Trophoblast cell (in vitro differentiated cells and primary cell): ENCODE results near the gene NSG2.

Experiments
- DNase-seq, 2 donors: peaks; one replicate each; pipeline ENCODE4 v3.0.0-alpha.2; 2016
- H2AFZ ChIP-seq: 2 replicates; pipeline ENCODE4 v1.6.1; 2013; ENCODE audit warnings: low read length, moderate library complexity, mild to moderate bottlenecking; ENCODE audit not compliant: insufficient read depth, poor library complexity
- H2AK5ac ChIP-seq: 2 replicates; pipeline ENCODE4 v1.6.1; 2013; ENCODE audit warnings: mild to moderate bottlenecking, low read length
- H2BK120ac ChIP-seq: 2 replicates; pipeline ENCODE4 v1.6.1; 2013; ENCODE audit warnings: low read length, mild to moderate bottlenecking, moderate library complexity; ENCODE audit not compliant: insufficient read depth, poor library complexity
- H2BK12ac ChIP-seq: 2 replicates; pipeline ENCODE4 v1.6.1; 2013; ENCODE audit warnings: mild to moderate bottlenecking, low read length, moderate library complexity
- H2BK5ac ChIP-seq: 2 replicates; pipeline ENCODE4 v1.6.1; 2013; ENCODE audit warnings: low read length, low read depth, moderate library complexity, mild to moderate bottlenecking; ENCODE audit not compliant: poor library complexity
- H3K14ac ChIP-seq: 2 replicates; pipeline ENCODE4 v1.6.1; 2013; ENCODE audit warnings: mild to moderate bottlenecking, low read length
- H3K18ac ChIP-seq: 2 replicates; pipeline ENCODE4 v1.6.1; 2013; ENCODE audit warnings: mild to moderate bottlenecking, low read length
- H3K23ac ChIP-seq: 2 replicates; pipeline ENCODE4 v1.6.1; 2013; ENCODE audit warnings: low read length
- H3K27ac ChIP-seq: 2 replicates; pipeline ENCODE4 v1.5.1; 2013; ENCODE audit warnings: low read depth, mild to moderate bottlenecking, inconsistent platforms, low read length, moderate library complexity
- H3K27me3 ChIP-seq: 2 replicates; pipeline ENCODE4 v1.6.1; 2013; ENCODE audit warnings: inconsistent platforms, mild to moderate bottlenecking, low read length, moderate library complexity; ENCODE audit not compliant: insufficient read depth
- H3K36me3 ChIP-seq, 2 experiments: 1 replicate in 1 of 2; 2 replicates in 1 of 2; pipeline ENCODE4 v1.6.1; 2013; ENCODE audit warnings: low read length in 2 of 2, mild to moderate bottlenecking in 2 of 2, moderate library complexity in 1 of 2; ENCODE audit not compliant: insufficient read depth in 2 of 2, control insufficient read depth in 1 of 2
- H3K4ac ChIP-seq: 2 replicates; pipeline ENCODE4 v1.6.1; 2013; ENCODE audit warnings: low read depth, mild to moderate bottlenecking, low read length, moderate library complexity
- H3K4me1 ChIP-seq, 2 experiments: 1 replicate in 1 of 2; 2 replicates in 1 of 2; pipeline ENCODE4 v1.6.1; 2013; ENCODE audit warnings: low read length in 2 of 2, mild to moderate bottlenecking in 2 of 2, moderate library complexity in 1 of 2; ENCODE audit not compliant: insufficient read depth in 2 of 2, control insufficient read depth in 1 of 2
- H3K4me2 ChIP-seq: 2 replicates; pipeline ENCODE4 v1.6.1; 2013; ENCODE audit warnings: inconsistent platforms, mild to moderate bottlenecking, low read length, moderate library complexity
- H3K4me3 ChIP-seq: 2 replicates; pipeline ENCODE4 v1.5.1; 2013; ENCODE audit warnings: mild to moderate bottlenecking, low read depth, low read length, inconsistent platforms
- H3K79me1 ChIP-seq: one replicate; pipeline ENCODE4 v1.6.1; 2013; ENCODE audit warnings: low read length
- H3K79me2 ChIP-seq: 2 replicates; pipeline ENCODE4 v1.6.1; 2013; ENCODE audit warnings: low read length, mild to moderate bottlenecking; ENCODE audit not compliant: control insufficient read depth, insufficient read depth, poor library complexity
- H3K9ac ChIP-seq: 2 replicates; pipeline ENCODE4 v1.6.1; 2013; ENCODE audit warnings: mild to moderate bottlenecking, low read length
- H3K9me3 ChIP-seq: 2 replicates; pipeline ENCODE4 v1.6.1; 2013; ENCODE audit warnings: low read depth, mild to moderate bottlenecking, control low read depth, inconsistent platforms, low read length; ENCODE audit not compliant: insufficient read depth
- H4K12ac ChIP-seq: 2 replicates; pipeline ENCODE4 v1.6.1; 2013; ENCODE audit warnings: low read depth, mild to moderate bottlenecking, low read length, moderate library complexity
- H4K8ac ChIP-seq: 2 replicates; pipeline ENCODE4 v1.6.1; 2013; ENCODE audit warnings: low read depth, mild to moderate bottlenecking, low read length, moderate library complexity
- H4K91ac ChIP-seq: one replicate; pipeline ENCODE4 v1.6.1; 2013; ENCODE audit warnings: low read depth, mild to moderate bottlenecking, low read length, moderate library complexity
- WGBS: extraction: QIAGEN DNeasy Blood & Tissue Kit; methylation state at CpG from one replicate; pipeline ENCODE4 v1.1.7; 2013; ENCODE audit warnings: missing lambda C conversion rate; ENCODE audit not compliant: insufficient read length, insufficient coverage; ENCODE audit errors: extremely low coverage; 5-methylcytosine and 5-hydroxymethylcytosine counted together

Gene NSG2

GRCh38 chr5:174086751-174087150, 41.2 kb downstream of the NSG2 start:
- Histone ChIP-seq H2BK5ac (no peak overlapping the region), H2BK120ac (no peak overlapping the region), H3K9me3 (no peaks in the 10 kb centered on the region), H3K23ac (no peak overlapping the region), H3K4me2 (no peak overlapping the region), H3K9ac (no peak overlapping the region), H2AK5ac (no peak overlapping the region), H2BK12ac (no peak overlapping the region), H4K12ac (no peak overlapping the region), H3K36me3 (no peaks in the 10 kb centered on the region), H3K14ac (no peak overlapping the region), H2AFZ (no peak overlapping the region), H3K18ac (no peak overlapping the region), H4K8ac (no peak overlapping the region), H3K4me3 (no peak overlapping the region), H4K91ac (no peak overlapping the region), H3K27ac (no peak overlapping the region), H3K79me1 (no peaks in the 10 kb centered on the region), H3K27me3 (no peaks in the 10 kb centered on the region), H3K4ac (no peak overlapping the region), H3K4me1 (no peaks in the 10 kb centered on the region), H3K79me2 (no peaks in the 10 kb centered on the region)
- WGBS: no CpG with 5 or more reads among the region's 5 CpGs
- no peak for DNase-seq

- H3K14ac ChIP-seq: no peak overlapping the region
Measured at GRCh38 chr5:174087783-174088182, 42.3 kb downstream of the NSG2 start.

GRCh38 chr5:174090129-174090528, 44.6 kb downstream of the NSG2 start:
- H3K36me3 ChIP-seq: no peaks in the 10 kb centered on the region
- no peaks in the 10 kb centered on the region for H3K79me1 ChIP-seq
- no peak overlapping the region for H2AK5ac ChIP-seq
- H2BK120ac ChIP-seq: no peak overlapping the region
- H4K8ac ChIP-seq: no peak overlapping the region
- H3K9me3 ChIP-seq: peaks cover 2% of the 10 kb centered on the region
- no peak overlapping the region for H3K4me2 ChIP-seq
- H3K9ac ChIP-seq: no peak overlapping the region
- no peak overlapping the region for H2AFZ ChIP-seq
- H4K91ac ChIP-seq: no peak overlapping the region
- H3K27me3 ChIP-seq: no peaks in the 10 kb centered on the region
- no CpG with 5 or more reads among the region's 10 CpGs for WGBS
- no peak overlapping the region for H3K14ac ChIP-seq
- no peak overlapping the region for H3K4ac ChIP-seq
- H3K4me3 ChIP-seq: no peak overlapping the region
- H3K18ac ChIP-seq: no peak overlapping the region
- no peak overlapping the region for H3K27ac ChIP-seq
- H3K23ac ChIP-seq: no peak overlapping the region
- H4K12ac ChIP-seq: no peak overlapping the region
- H3K79me2 ChIP-seq: no peaks in the 10 kb centered on the region
- no peaks in the 10 kb centered on the region for H3K4me1 ChIP-seq
- no peak overlapping the region for H2BK5ac ChIP-seq
- no peak overlapping the region for H2BK12ac ChIP-seq
- no peak for DNase-seq

More at GRCh38 chr5:174087783-174088182, 42.3 kb downstream of the NSG2 start:
- no peaks in the 10 kb centered on the region for H3K36me3 ChIP-seq
- H3K18ac ChIP-seq: no peak overlapping the region
- H2AK5ac ChIP-seq: no peak overlapping the region
- no peak overlapping the region for H2AFZ ChIP-seq
- no peak overlapping the region for H3K23ac ChIP-seq
- H3K9me3 ChIP-seq: no peaks in the 10 kb centered on the region
- no peaks in the 10 kb centered on the region for H3K27me3 ChIP-seq
- no peak overlapping the region for H4K91ac ChIP-seq
- H2BK12ac ChIP-seq: no peak overlapping the region
- no peak overlapping the region for H4K8ac ChIP-seq
- no peak overlapping the region for H3K27ac ChIP-seq
- no peak overlapping the region for H2BK5ac ChIP-seq
- H4K12ac ChIP-seq: no peak overlapping the region
- H2BK120ac ChIP-seq: no peak overlapping the region
- no peak overlapping the region for H3K4ac ChIP-seq
- no peak overlapping the region for H3K9ac ChIP-seq
- no peak overlapping the region for H3K4me3 ChIP-seq
- WGBS: no CpG with 5 or more reads among the region's 1 CpG
- no peak for DNase-seq
- no peaks in the 10 kb centered on the region for H3K79me2 ChIP-seq
- H3K4me2 ChIP-seq: no peak overlapping the region
- no peaks in the 10 kb centered on the region for H3K79me1 ChIP-seq
- H3K4me1 ChIP-seq: no peaks in the 10 kb centered on the region

- no CpG with 5 or more reads among the region's 5 CpGs for WGBS
- no peak for DNase-seq
- Histone ChIP-seq H4K12ac (no peak overlapping the region), H2BK120ac (no peak overlapping the region), H4K8ac (no peak overlapping the region), H3K23ac (no peak overlapping the region), H3K4me1 (no peaks in the 10 kb centered on the region), H2AK5ac (no peak overlapping the region), H3K18ac (no peak overlapping the region), H3K4me2 (no peak overlapping the region), H2BK12ac (no peak overlapping the region), H3K4ac (no peak overlapping the region), H3K27me3 (no peaks in the 10 kb centered on the region), H3K36me3 (no peaks in the 10 kb centered on the region), H3K4me3 (no peak overlapping the region), H3K79me2 (no peaks in the 10 kb centered on the region), H3K14ac (no peak overlapping the region), H3K9me3 (peaks cover 2% of the 10 kb centered on the region), H2BK5ac (no peak overlapping the region), H3K9ac (no peak overlapping the region), H3K79me1 (no peaks in the 10 kb centered on the region), H2AFZ (no peak overlapping the region), H4K91ac (no peak overlapping the region), H3K27ac (no peak overlapping the region)
Measured at GRCh38 chr5:174093123-174093522, 47.6 kb downstream of the NSG2 start.
